Fibroblast of mammary gland (primary cell): ENCODE measurements around the gene KLHDC10.
"Not testable (repeated sequence)": the region's sequence is repeated elsewhere in the genome, so short reads cannot be mapped to it uniquely, and the experiment has no call there.

Experiments
- DNase-seq: peaks from one replicate; pipeline ENCODE4 v3.0.0-alpha.2; 2010; ENCODE audit warnings: low read depth
- H3K4me3 ChIP-seq: 2 replicates; pipeline ENCODE4 v1.5.1; 2011; ENCODE audit warnings: low read depth, mild to moderate bottlenecking, low read length, moderate library complexity; ENCODE audit not compliant: control insufficient read depth
- TF ChIP-seq, protein P1 (sequence below): conservative IDR thresholded peaks from 2 replicates; pipeline ENCODE4 v1.5.1; 2011; ENCODE audit warnings: low read depth, low read length, inconsistent platforms; ENCODE audit not compliant: control insufficient read depth, insufficient read depth

Gene KLHDC10

GRCh38 chr7:130084037-130084875 is 13.9 kb downstream of the KLHDC10 start:
- no peak overlapping the region for H3K4me3 ChIP-seq
- DNase-seq, result peak; percentile 78
- TF ChIP-seq, protein P1, sequence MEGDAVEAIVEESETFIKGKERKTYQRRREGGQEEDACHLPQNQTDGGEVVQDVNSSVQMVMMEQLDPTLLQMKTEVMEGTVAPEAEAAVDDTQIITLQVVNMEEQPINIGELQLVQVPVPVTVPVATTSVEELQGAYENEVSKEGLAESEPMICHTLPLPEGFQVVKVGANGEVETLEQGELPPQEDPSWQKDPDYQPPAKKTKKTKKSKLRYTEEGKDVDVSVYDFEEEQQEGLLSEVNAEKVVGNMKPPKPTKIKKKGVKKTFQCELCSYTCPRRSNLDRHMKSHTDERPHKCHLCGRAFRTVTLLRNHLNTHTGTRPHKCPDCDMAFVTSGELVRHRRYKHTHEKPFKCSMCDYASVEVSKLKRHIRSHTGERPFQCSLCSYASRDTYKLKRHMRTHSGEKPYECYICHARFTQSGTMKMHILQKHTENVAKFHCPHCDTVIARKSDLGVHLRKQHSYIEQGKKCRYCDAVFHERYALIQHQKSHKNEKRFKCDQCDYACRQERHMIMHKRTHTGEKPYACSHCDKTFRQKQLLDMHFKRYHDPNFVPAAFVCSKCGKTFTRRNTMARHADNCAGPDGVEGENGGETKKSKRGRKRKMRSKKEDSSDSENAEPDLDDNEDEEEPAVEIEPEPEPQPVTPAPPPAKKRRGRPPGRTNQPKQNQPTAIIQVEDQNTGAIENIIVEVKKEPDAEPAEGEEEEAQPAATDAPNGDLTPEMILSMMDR, result peak; percentile 47

GRCh38 chr7:130085235-130085634 is 14.9 kb downstream of the KLHDC10 start:
- H3K4me3 ChIP-seq, DNase-seq: not testable (repeated sequence)

GRCh38 chr7:130086938-130087337 is 16.6 kb downstream of the KLHDC10 start:
- TF ChIP-seq, protein P1, result no peak

DNA sequence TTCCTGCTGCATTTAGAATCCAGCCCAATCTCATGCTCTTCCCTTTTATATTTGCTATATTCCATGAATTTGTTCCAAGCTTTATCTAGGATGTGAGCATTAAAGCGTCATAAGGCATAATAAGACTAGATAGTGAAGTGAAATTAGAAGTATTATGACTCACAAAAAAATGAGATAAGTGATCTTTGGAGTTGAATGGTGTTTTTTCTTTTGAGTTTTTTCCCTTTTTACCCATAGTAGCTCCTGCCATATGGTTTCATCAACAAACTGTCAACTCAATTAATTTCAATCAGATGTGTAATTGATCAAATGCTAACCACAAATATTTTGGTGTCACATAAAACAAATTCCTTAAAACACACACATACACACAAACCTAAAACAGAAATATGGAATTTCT is 17.0 kb downstream of the KLHDC10 start:
- TF ChIP-seq, protein P1, result no peak
- DNase-seq, result no peak
- H3K4me3 ChIP-seq, result no peak overlapping the region

More at GRCh38 chr7:130086938-130087337, 16.6 kb downstream of the KLHDC10 start:
- no peak overlapping the region for H3K4me3 ChIP-seq
- no peak for DNase-seq

GRCh38 chr7:130090745-130091532 is 20.6 kb downstream of the KLHDC10 start:
- no peak overlapping the region for H3K4me3 ChIP-seq
- TF ChIP-seq, protein P1, result no peak
- DNase-seq, result no peak

- no peak for DNase-seq
- H3K4me3 ChIP-seq, result no peak overlapping the region
- TF ChIP-seq, protein P1, result no peak
Measured at GRCh38 chr7:130091999-130092398, 21.7 kb downstream of the KLHDC10 start.

GRCh38 chr7:130092598-130092997 is 22.3 kb downstream of the KLHDC10 start:
- TF ChIP-seq, protein P1, result no peak
- no peak overlapping the region for H3K4me3 ChIP-seq
- DNase-seq, result no peak
